H1 (cell line): ENCODE measurements around the gene TCHH. TPM values are rescaled to one million over a fixed set of nuclear protein-coding genes. Genes with fewer than 3 reads are reported as not detected.

Experiments
- CTCF ChIA-PET: fragments of 300-600 bp; sonication (Branson Sonifier 250); formaldehyde crosslinking; loops from one replicate; lab custom pipeline; 2021; ENCODE audit not compliant: partially characterized antibody; lab: Charles Lee
- POLR2A ChIA-PET: fragments of 300-600 bp; sonication (Branson Sonifier 250); formaldehyde crosslinking; loops from one replicate; lab custom pipeline; 2021; ENCODE audit warnings: inconsistent platforms; ENCODE audit not compliant: partially characterized antibody; lab: Charles Lee
- DNase-seq, 2 experiments: peaks; one replicate each; pipeline versions ENCODE4 v3.0.0 to v3.0.0-alpha.2; 2010 to 2022; ENCODE audit warnings: low spot score in 2 of 2, low read depth in 1 of 2, mixed read lengths in 1 of 2
- FAIRE-seq: peaks from 2 replicates; lab custom pipeline; 2011; peaks lifted over from hg19 to GRCh38; lab: Jason Lieb, UNC
- H2AFZ ChIP-seq: 2 replicates; pipeline ENCODE4 v1.8.1; 2012; ENCODE audit warnings: low read length, inconsistent platforms
- H2AK5ac ChIP-seq: 2 replicates; pipeline ENCODE4 v1.6.1; 2013; ENCODE audit warnings: low read depth, low read length
- H2BK120ac ChIP-seq: replicated peaks from 2 replicates; pipeline ENCODE3; 2013; ENCODE audit warnings: low read depth, low read length, inconsistent platforms
- H2BK12ac ChIP-seq: 2 replicates; pipeline ENCODE4 v1.6.1; 2013; ENCODE audit warnings: low read depth, low read length
- H2BK15ac ChIP-seq: 2 replicates; pipeline ENCODE4 v1.6.1; 2013; ENCODE audit warnings: low read length
- H2BK20ac ChIP-seq: 2 replicates; pipeline ENCODE4 v1.6.1; 2013; ENCODE audit warnings: low read length
- H2BK5ac ChIP-seq: 2 replicates; pipeline ENCODE4 v1.6.1; 2013; ENCODE audit warnings: low read depth, low read length
- H3K14ac ChIP-seq: 2 replicates; pipeline ENCODE4 v1.6.1; 2013; ENCODE audit warnings: inconsistent platforms; ENCODE audit not compliant: insufficient read length
- H3K18ac ChIP-seq: 2 replicates; pipeline ENCODE4 v1.6.1; 2013; ENCODE audit warnings: low read length; ENCODE audit errors: extremely low read depth
- H3K23ac ChIP-seq: 2 replicates; pipeline ENCODE4 v1.6.1; 2013; ENCODE audit warnings: inconsistent platforms; ENCODE audit not compliant: insufficient read length
- H3K23me2 ChIP-seq: 2 replicates; pipeline ENCODE4 v1.6.1; 2013; ENCODE audit warnings: low read depth, low read length
- H3K27ac ChIP-seq: 2 replicates; pipeline ENCODE4 v1.6.1; 2011; ENCODE audit warnings: low read depth, low read length, inconsistent platforms
- H3K27me3 ChIP-seq, 4 experiments: replicated peaks in 1 of 4; 1 replicate in 1 of 4; 2 replicates in 3 of 4; pipeline versions ENCODE4 v1.6.1 to v1.8.1; 2011 to 2013; ENCODE audit warnings: low read length in 3 of 4, mild to moderate bottlenecking in 3 of 4, inconsistent platforms in 2 of 4, mixed read lengths in 2 of 4, moderate library complexity in 1 of 4; ENCODE audit not compliant: control insufficient read depth in 3 of 4, insufficient read depth in 3 of 4; ENCODE audit errors: extremely low read depth in 1 of 4
- H3K36me3 ChIP-seq, 4 experiments: 2 replicates each; pipeline versions ENCODE4 v1.6.1 to v1.8.1; 2011 to 2013; ENCODE audit warnings: mild to moderate bottlenecking in 4 of 4, low read length in 3 of 4, moderate library complexity in 2 of 4, control low read depth in 1 of 4, inconsistent platforms in 1 of 4; ENCODE audit not compliant: insufficient read depth in 4 of 4, control insufficient read depth in 2 of 4
- H3K4ac ChIP-seq: replicated peaks from 2 replicates; pipeline ENCODE3; 2013; ENCODE audit warnings: low read length, low read depth, mixed read lengths, inconsistent platforms; ENCODE audit not compliant: insufficient read length
- H3K4me1 ChIP-seq, 4 experiments: replicated peaks in 1 of 4; 1 replicate in 1 of 4; 2 replicates in 3 of 4; pipeline versions ENCODE4 v1.6.1 to v1.8.1; 2011 to 2013; ENCODE audit warnings: low read length in 3 of 4, inconsistent platforms in 2 of 4, mixed read lengths in 1 of 4; ENCODE audit not compliant: insufficient read depth in 4 of 4, control insufficient read depth in 3 of 4
- H3K4me2 ChIP-seq, 2 experiments: 2 replicates each; pipeline versions ENCODE4 v1.6.1 to v1.8.1; 2011 to 2013; ENCODE audit warnings: low read depth in 2 of 2, low read length in 2 of 2, control low read depth in 1 of 2, inconsistent platforms in 1 of 2, mild to moderate bottlenecking in 1 of 2; ENCODE audit not compliant: insufficient read depth in 1 of 2
- H3K4me3 ChIP-seq, 4 experiments: fragments of 200-600, 300-600 bp in 1 of 4; sonication (generic), shearing (Covaris generic), sonication (Bioruptor Twin) in 1 of 4; 2 replicates each; pipeline versions ENCODE4 v1.5.1 to v1.8.1; 2011 to 2016; ENCODE audit warnings: low read length in 4 of 4, low read depth in 3 of 4, control low read depth in 2 of 4, inconsistent platforms in 2 of 4, mild to moderate bottlenecking in 2 of 4, mixed read lengths in 1 of 4, moderate library complexity in 1 of 4; ENCODE audit not compliant: insufficient read depth in 2 of 4; ENCODE audit errors: extremely low read depth in 1 of 4
- H3K56ac ChIP-seq: replicated peaks from 2 replicates; pipeline ENCODE3; 2013; ENCODE audit warnings: low read depth, mild to moderate bottlenecking, mixed read lengths, low read length, inconsistent platforms; ENCODE audit not compliant: insufficient read length
- H3K79me1 ChIP-seq: 2 replicates; pipeline ENCODE4 v1.6.1; 2013; ENCODE audit warnings: low read depth, low read length, control low read depth
- H3K79me2 ChIP-seq, 2 experiments: 2 replicates each; pipeline versions ENCODE4 v1.6.1 to v1.8.1; 2012 to 2013; ENCODE audit warnings: low read length in 2 of 2, mild to moderate bottlenecking in 2 of 2, inconsistent platforms in 1 of 2; ENCODE audit not compliant: insufficient read depth in 2 of 2, control insufficient read depth in 1 of 2
- H3K9ac ChIP-seq, 4 experiments: replicated peaks in 1 of 4; 1 replicate in 1 of 4; 2 replicates in 3 of 4; pipeline versions ENCODE4 v1.6.1 to v1.8.1; 2011 to 2013; ENCODE audit warnings: low read depth in 3 of 4, low read length in 3 of 4, control low read depth in 2 of 4, mild to moderate bottlenecking in 2 of 4, moderate library complexity in 2 of 4, inconsistent platforms in 1 of 4; ENCODE audit errors: extremely low read depth in 1 of 4
- H3K9me3 ChIP-seq, 2 experiments: 2 replicates each; pipeline versions ENCODE4 v1.6.1 to v1.8.1; 2012 to 2013; ENCODE audit warnings: mild to moderate bottlenecking in 2 of 2, moderate library complexity in 2 of 2, control low read depth in 1 of 2, inconsistent platforms in 1 of 2, low read depth in 1 of 2, low read length in 1 of 2, mixed read lengths in 1 of 2; ENCODE audit not compliant: insufficient read depth in 2 of 2
- H4K20me1 ChIP-seq, 2 experiments: replicated peaks in 1 of 2; 2 replicates each; pipeline versions ENCODE3 to v1.8.1; 2011 to 2013; ENCODE audit warnings: inconsistent platforms in 2 of 2, low read length in 2 of 2, mild to moderate bottlenecking in 1 of 2; ENCODE audit not compliant: insufficient read depth in 2 of 2, control insufficient read depth in 1 of 2
- H4K5ac ChIP-seq: 2 replicates; pipeline ENCODE4 v1.6.1; 2013; ENCODE audit warnings: low read length, low read depth, mixed read lengths, inconsistent platforms; ENCODE audit not compliant: insufficient read length
- H4K8ac ChIP-seq: 2 replicates; pipeline ENCODE4 v1.8.0; 2013; ENCODE audit warnings: mild to moderate bottlenecking, moderate library complexity, low read length, inconsistent platforms; ENCODE audit not compliant: insufficient read depth; ENCODE audit errors: extremely low read depth
- H4K91ac ChIP-seq: replicated peaks from 2 replicates; pipeline ENCODE3; 2013; ENCODE audit warnings: low read length, mixed read lengths, inconsistent platforms; ENCODE audit not compliant: insufficient read length
- ASH2L ChIP-seq: fragments of 200-600, 300-600 bp; sonication (generic); IDR thresholded peaks from one replicate; pipeline ENCODE4 v1.7.1; 2017; ENCODE audit warnings: low read length
- RAD21 ChIP-seq, 2 experiments: IDR thresholded peaks in 1 of 2; conservative IDR thresholded peaks in 1 of 2; 2 replicates each; pipeline ENCODE4 v1.6.1; 2011; ENCODE audit warnings: low read depth in 2 of 2, low read length in 2 of 2, improper control_type of control experiment in 1 of 2, inconsistent platforms in 1 of 2, mild to moderate bottlenecking in 1 of 2, moderate library complexity in 1 of 2
- SRF ChIP-seq: IDR thresholded peaks from 2 replicates; pipeline ENCODE4 v1.6.1; 2011; ENCODE audit warnings: mild to moderate bottlenecking, low read depth, low read length, moderate library complexity
- TEAD4 ChIP-seq: IDR thresholded peaks from 2 replicates; pipeline ENCODE4 v1.6.1; 2012; ENCODE audit warnings: low read depth, low read length, inconsistent platforms, mixed read lengths
- polyA plus RNA-seq, 7 experiments: library from polyadenylated mRNA; depleted of rRNA in 3 of 7; stranded (reverse) in 5 of 7; unstranded in 2 of 7; fragments of >200 nt in 5 of 7; fragments of 200-250 nt in 2 of 7; gene quantifications; 1 replicate in 5 of 7; 2 replicates in 1 of 7; 4 replicates in 1 of 7; pipeline versions ENCODE4 v1.2.1 to v1.2.3, GENCODE V29; 2011 to 2013; ENCODE audit warnings: missing spikeins in 2 of 7, mixed read lengths in 2 of 7
- total RNA-seq: library from RNA; stranded (reverse); fragmentation: NEBNext Ultra II Directional; extraction: Animal tissue kit (Norgen Biotek cat#: 25700); gene quantifications from 2 replicates; pipeline ENCODE4 v1.2.1, GENCODE V29; 2021
- TF ChIP-seq, protein P1 (sequence below): IDR thresholded peaks from 2 replicates; pipeline ENCODE4 v1.6.1; 2011; ENCODE audit warnings: low read depth, mild to moderate bottlenecking, low read length; ENCODE audit not compliant: insufficient read depth

TCHH gene
- total and polyA plus RNA-seq, 2 of the 8 experiments (the other 6 are each of a cell fraction or from before 2014, with no cell fraction given) = 0.02 to 0.07 TPM

DNA sequence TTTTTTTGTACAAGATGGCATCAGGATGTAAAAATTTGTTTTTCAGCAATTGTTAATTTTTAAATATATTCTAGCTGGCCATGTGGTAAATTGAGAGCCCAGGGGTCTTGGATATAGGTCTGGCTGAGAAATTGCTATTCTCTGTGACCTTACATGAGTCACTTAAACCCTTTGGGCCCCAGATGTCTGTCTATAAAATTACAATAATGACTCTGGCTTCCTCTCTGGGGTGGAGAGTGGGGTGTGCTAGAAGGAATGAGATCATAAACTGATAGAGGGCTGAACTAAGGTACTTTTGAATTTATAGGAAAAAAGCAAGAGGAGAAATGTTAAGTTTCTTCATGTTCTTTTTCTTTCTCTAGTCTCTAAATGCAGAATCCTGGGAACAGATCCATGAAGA, 12.4 kb upstream of the TCHH start:
- no peaks in the 10 kb centered on the region for H3K27me3 ChIP-seq
- H3K14ac ChIP-seq = no peak overlapping the region
- no peak overlapping the region for H2BK5ac ChIP-seq
- H4K8ac ChIP-seq = no peak overlapping the region
- H4K91ac ChIP-seq = no peak overlapping the region
- no peak for FAIRE-seq
- no peak overlapping the region for H3K18ac ChIP-seq
- H4K5ac ChIP-seq = no peak overlapping the region
- H3K4me2 ChIP-seq = no peak overlapping the region
- H2BK12ac ChIP-seq = no peak overlapping the region
- no peak overlapping the region for H3K4ac ChIP-seq
- H3K56ac ChIP-seq = no peak overlapping the region
- no peak overlapping the region for H3K9ac ChIP-seq
- peaks cover 44 to 67% of the 10 kb centered on the region in 2 experiments for H3K9me3 ChIP-seq
- H3K27ac ChIP-seq = no peak overlapping the region
- POLR2A ChIA-PET = no interaction called here
- CTCF ChIA-PET = no interaction called here
- no peak overlapping the region for H3K23ac ChIP-seq
- H2BK120ac ChIP-seq = no peak overlapping the region
- TF ChIP-seq RAD21 (IDR thresholded peaks at IDR 0.05 in 1 of 2, conservative IDR thresholded peaks at IDR 0.05 in 1 of 2; ENCODE audit: low read depth in 2 of 2, low read length in 2 of 2) (no peak), SRF (no peak), TEAD4 (no peak), ASH2L (no peak)
- TF ChIP-seq, protein P1, sequence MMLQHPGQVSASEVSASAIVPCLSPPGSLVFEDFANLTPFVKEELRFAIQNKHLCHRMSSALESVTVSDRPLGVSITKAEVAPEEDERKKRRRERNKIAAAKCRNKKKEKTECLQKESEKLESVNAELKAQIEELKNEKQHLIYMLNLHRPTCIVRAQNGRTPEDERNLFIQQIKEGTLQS = no peak
- H3K79me1 ChIP-seq = no peaks in the 10 kb centered on the region
- H3K4me3 ChIP-seq = no peak overlapping the region
- no peaks in the 10 kb centered on the region for H3K4me1 ChIP-seq
- H3K36me3 ChIP-seq = no peaks in the 10 kb centered on the region
- no peaks in the 10 kb centered on the region for H4K20me1 ChIP-seq
- H2BK20ac ChIP-seq = no peak overlapping the region
- no peaks in the 10 kb centered on the region for H3K23me2 ChIP-seq
- DNase-seq = no peak
- no peaks in the 10 kb centered on the region for H3K79me2 ChIP-seq
- H2AFZ ChIP-seq = no peak overlapping the region
- H2AK5ac ChIP-seq = no peak overlapping the region
- no peak overlapping the region for H2BK15ac ChIP-seq
